A673 (cell line): ENCODE measurements around the gene ARHGAP26.

Source experiments
- CTCF ChIP-seq: fragments of 300-800, 200-600 bp; sonication (generic); conservative IDR thresholded peaks from 2 replicates; pipeline ENCODE4 v1.5.1; 2017; ENCODE audit warnings: low read depth, mild to moderate bottlenecking, antibody characterized with exemption, low read length, moderate library complexity, mixed read lengths
- EZH2 ChIP-seq: fragments of 200-600 bp; sonication (generic); IDR thresholded peaks from 2 replicates; pipeline ENCODE4 v1.6.1; 2017; ENCODE audit warnings: borderline replicate concordance, low read depth, mild to moderate bottlenecking, mixed read lengths, antibody characterized with exemption, low read length; ENCODE audit not compliant: poor library complexity, severe bottlenecking

- TF ChIP-seq CTCF: no peak
- TF ChIP-seq EZH2: no peak
These were observed 472.9 kb downstream of the ARHGAP26 start for GRCh38 chr5:143243103-143243502.
